Spleen (tissue), 11 donors: ENCODE measurements around the gene PACRG. TPM values are rescaled to one million over a fixed set of nuclear protein-coding genes. Genes with fewer than 3 reads are reported as not detected.

Experiments
- DNase-seq: peaks from one replicate; pipeline ENCODE4 v3.0.0-alpha.2; 2020
- H3K27ac ChIP-seq, 8 donors: fragments of 200-600 bp; sonication (generic) in 7 of 8; 1 replicate in 4 of 8; 2 replicates in 4 of 8; pipeline versions ENCODE4 v1.5.0 to v1.8.0; 2016 to 2021; ENCODE audit warnings: inconsistent platforms in 4 of 8, mild to moderate bottlenecking in 4 of 8, moderate library complexity in 1 of 8
- H3K27me3 ChIP-seq, 7 donors: fragments of 200-600 bp; sonication (generic) in 6 of 7; replicated peaks in 1 of 7; 1 replicate in 4 of 7; 2 replicates in 3 of 7; pipeline versions ENCODE4 v1.5.0 to v1.8.0; 2016 to 2021; ENCODE audit warnings: inconsistent platforms in 3 of 7, mild to moderate bottlenecking in 1 of 7
- H3K36me3 ChIP-seq, 6 donors: fragments of 200-600 bp; sonication (generic) in 5 of 6; 1 replicate in 4 of 6; 2 replicates in 2 of 6; pipeline versions ENCODE4 v1.5.0 to v1.8.0; 2016 to 2021; ENCODE audit warnings: inconsistent platforms in 2 of 6
- H3K4me1 ChIP-seq, 6 donors: fragments of 200-600 bp; sonication (generic) in 5 of 6; 1 replicate in 3 of 6; 2 replicates in 3 of 6; pipeline versions ENCODE4 v1.5.0 to v1.8.0; 2016 to 2021; ENCODE audit warnings: inconsistent platforms in 3 of 6
- H3K4me3 ChIP-seq, 8 donors: fragments of 200-600 bp; sonication (generic) in 7 of 8; 1 replicate in 4 of 8; 2 replicates in 4 of 8; pipeline versions ENCODE4 v1.5.0 to v1.8.0; 2016 to 2021; ENCODE audit warnings: inconsistent platforms in 4 of 8, mild to moderate bottlenecking in 4 of 8, moderate library complexity in 2 of 8
- H3K9me3 ChIP-seq, 8 donors: fragments of 200-600 bp; sonication (generic) in 7 of 8; 1 replicate in 4 of 8; 2 replicates in 4 of 8; pipeline versions ENCODE4 v1.5.0 to v1.8.0; 2016 to 2021; ENCODE audit warnings: inconsistent platforms in 4 of 8
- CTCF ChIP-seq, 11 experiments: fragments of 200-600 bp in 7 of 11; fragments of 450-650 bp in 4 of 11; sonication (generic) in 4 of 11; IDR thresholded peaks in 8 of 11; conservative IDR thresholded peaks in 3 of 11; 1 replicate in 7 of 11; 2 replicates in 4 of 11; pipeline versions ENCODE4 v1.4.0 to v1.8.0; 2016 to 2021; ENCODE audit warnings: antibody characterized with exemption in 11 of 11, inconsistent platforms in 4 of 11, mild to moderate bottlenecking in 1 of 11
- POLR2A ChIP-seq, 3 donors: fragments of 450-650 bp; IDR thresholded peaks; one replicate each; pipeline ENCODE4 v1.5.1; 2017; ENCODE audit warnings: antibody characterized with exemption in 3 of 3, mild to moderate bottlenecking in 1 of 3
- POLR2AphosphoS5 ChIP-seq, 3 donors: sonication (generic); formaldehyde crosslinking; IDR thresholded peaks; one replicate each; pipeline ENCODE4 v1.5.1; 2017; ENCODE audit warnings: antibody characterized with exemption in 3 of 3
- WGBS, 5 donors: extraction: QIAGEN DNeasy Blood & Tissue Kit in 3 of 5; methylation state at CpG; one replicate each; pipeline versions ENCODE4 v1.1.5 to v1.1.7; 2013 to 2018; 5-methylcytosine and 5-hydroxymethylcytosine counted together
- intact Hi-C: fragments of 100-400 bp; cut with DNase I; formaldehyde crosslinking; loops from one replicate; pipeline ENCODE4 v1.15.0; 2023; ENCODE audit warnings: low total_unique reads
- polyA plus RNA-seq, 3 donors: library from polyadenylated mRNA; stranded (reverse); fragments of 200-250 nt; gene quantifications; one replicate each; pipeline ENCODE4 v1.2.1, GENCODE V29; 2013
- total RNA-seq, 7 donors: library from RNA; depleted of rRNA in 3 of 7; stranded (reverse); fragments of >200 nt in 3 of 7; fragmentation: NEBNext Ultra II Directional in 4 of 7; extraction: Animal tissue kit (Norgen Biotek cat#: 25700) in 4 of 7; gene quantifications; one replicate each; pipeline versions ENCODE4 v1.1.0 to v1.2.1, GENCODE V29; 2016 to 2021
- donor health status: healthy with polysubstance abuse.
- donor health status: DM: no; HTN: no; CAD: no; lungs with moderate emphysema.
- donor health status: DM: no; HTN: no; CAD: no.
- donor health status: Bipolar disorder and iron deficiency.
- donor health status: healthy.
- donor health status: DM: no; HTN: no; CAD: no.
- donor health status: DM: yes; HTN: yes; CAD: no.

The PACRG gene
- total and polyA plus RNA-seq, 10 donors = 0.32 to 2.0 (median 1.0) TPM; not detected in 5

GRCh38 chr6:163021054-163021453 lies 293.3 kb downstream of the PACRG start:
- no peak for TF ChIP-seq POLR2A (IDR thresholded peaks at IDR 0.05)
- TF ChIP-seq POLR2AphosphoS5 (IDR thresholded peaks at IDR 0.05) = no peak
- no peak for TF ChIP-seq CTCF (IDR thresholded peaks at IDR 0.05 in 8 of 11, conservative IDR thresholded peaks at IDR 0.05 in 3 of 11)
- Histone ChIP-seq H3K9me3 (peaks cover 0 to 34% (median 21%) of the 10 kb centered on the region in 8 donors), H3K27ac (no peak overlapping the region), H3K36me3 (no peaks in the 10 kb centered on the region), H3K27me3 (no peaks in the 10 kb centered on the region), H3K4me1 (no peaks in the 10 kb centered on the region), H3K4me3 (no peak overlapping the region)
- intact Hi-C loops = no loop called here
- 60 to 68% (median 62%) methylated on average over 5 of the region's 5 CpGs for WGBS, 5 donors
- no peak for DNase-seq

GRCh38 chr6:163023700-163024099 lies 295.9 kb downstream of the PACRG start:
- intact Hi-C loops = no loop called here
- no peak for DNase-seq
- no peak overlapping the region for H3K4me3 ChIP-seq
- no peaks in the 10 kb centered on the region for H3K36me3 ChIP-seq
- no peaks in the 10 kb centered on the region for H3K4me1 ChIP-seq
- H3K27ac ChIP-seq = no peak overlapping the region
- TF ChIP-seq POLR2A (IDR thresholded peaks at IDR 0.05) (no peak), CTCF (IDR thresholded peaks at IDR 0.05 in 8 of 11, conservative IDR thresholded peaks at IDR 0.05 in 3 of 11) (no peak), POLR2AphosphoS5 (IDR thresholded peaks at IDR 0.05) (no peak)
- H3K9me3 ChIP-seq = peaks cover 0 to 34% (median 21%) of the 10 kb centered on the region in 8 donors
- no peaks in the 10 kb centered on the region for H3K27me3 ChIP-seq
- 76 to 93% (median 90%) methylated on average over 1 of the region's 1 CpG for WGBS, 5 donors

- no peak for DNase-seq
- Histone ChIP-seq H3K27me3 (no peaks in the 10 kb centered on the region), H3K27ac (no peak overlapping the region), H3K36me3 (no peaks in the 10 kb centered on the region), H3K4me3 (no peak overlapping the region), H3K9me3 (peaks cover 0 to 56% (median 32%) of the 10 kb centered on the region in 8 donors), H3K4me1 (no peaks in the 10 kb centered on the region)
- 59 to 75% (median 65%) methylated on average over 4 of the region's 4 CpGs for WGBS, 5 donors
- TF ChIP-seq POLR2AphosphoS5 (IDR thresholded peaks at IDR 0.05) (no peak), POLR2A (IDR thresholded peaks at IDR 0.05) (no peak), CTCF (IDR thresholded peaks at IDR 0.05 in 8 of 11, conservative IDR thresholded peaks at IDR 0.05 in 3 of 11) (no peak)
- intact Hi-C loops = no loop called here
Observed at GRCh38 chr6:163026893-163027292, 299.1 kb downstream of the PACRG start.

GRCh38 chr6:163030980-163031379 lies 303.2 kb downstream of the PACRG start:
- WGBS, 5 donors = 71 to 100% (median 90%) methylated on average over 1 of the region's 1 CpG
- no peak for DNase-seq
- H3K4me3 ChIP-seq = no peak overlapping the region
- no peak for TF ChIP-seq POLR2AphosphoS5 (IDR thresholded peaks at IDR 0.05)
- TF ChIP-seq CTCF (IDR thresholded peaks at IDR 0.05 in 8 of 11, conservative IDR thresholded peaks at IDR 0.05 in 3 of 11) = no peak
- no peak for TF ChIP-seq POLR2A (IDR thresholded peaks at IDR 0.05)
- H3K9me3 ChIP-seq = peaks cover 0 to 59% (median 26%) of the 10 kb centered on the region in 8 donors
- H3K27ac ChIP-seq = no peak overlapping the region
- intact Hi-C loops = no loop called here
- H3K4me1 ChIP-seq = no peaks in the 10 kb centered on the region
- no peaks in the 10 kb centered on the region for H3K36me3 ChIP-seq
- H3K27me3 ChIP-seq = no peaks in the 10 kb centered on the region
